ENCODE measurements around the gene ISOC2.

GRCh38 chr19:55433292-55433691, 28.1 kb downstream of the ISOC2 start:
- no peak for TF ChIP-seq CTCF (IDR thresholded peaks at IDR 0.05; ENCODE audit: borderline replicate concordance, extremely low read depth, low read length, poor library complexity, severe bottlenecking)
- no peak for TF ChIP-seq EZH2 (IDR thresholded peaks at IDR 0.05; ENCODE audit: borderline replicate concordance, low read depth, low read length, severe bottlenecking)

All from DND-41 (cell line).